Stimulated activated effector memory CD8-positive, alpha-beta T cell treated with anti-CD3 and anti-CD28 coated beads, Interleukin-12 subunit alpha, Interleukin-12 subunit beta, amount 100 ng/mL, for 72 hours (primary cell): Measurements from ENCODE around the gene LONRF3.
"Not testable (repeated sequence)": the region's sequence is repeated elsewhere in the genome, so short reads cannot be mapped to it uniquely, and the experiment has no call there.

Experiments used
- ATAC-seq: fragments of 150-1000 bp; cut with Tn5 transposase; 2 replicates; pipeline ENCODE4 v1.10.0; 2021
- DNase-seq, 2 donors: peaks; one replicate each; pipeline ENCODE4 v3.0.0; 2021 to 2022; ENCODE audit warnings: low spot score in 2 of 2
- H3K27ac Mint-ChIP-seq: one replicate; pipeline ENCODE4 v1.8.0; 2022; ENCODE audit warnings: mild to moderate bottlenecking, mixed read lengths
- H3K36me3 Mint-ChIP-seq: one replicate; pipeline ENCODE4 v1.8.0; 2022; ENCODE audit warnings: mild to moderate bottlenecking, mixed read lengths
- H3K4me1 Mint-ChIP-seq: one replicate; pipeline ENCODE4 v1.8.0; 2022; ENCODE audit warnings: mixed read lengths
- H3K4me3 Mint-ChIP-seq: one replicate; pipeline ENCODE4 v1.8.0; 2022; ENCODE audit warnings: mild to moderate bottlenecking, mixed read lengths
- H3K9me3 Mint-ChIP-seq: one replicate; pipeline ENCODE4 v1.8.0; 2022; ENCODE audit warnings: mixed read lengths

Gene LONRF3

GRCh38 chrX:118975831-118976598, 1.6 kb downstream of the LONRF3 start:
- H3K9me3 Mint-ChIP-seq: no peaks in the 10 kb centered on the region
- peak; percentile 31 to 63 for DNase-seq
- ATAC-seq: peak; percentile 66
- peaks cover 12% of the 10 kb centered on the region for H3K4me1 Mint-ChIP-seq
- H3K27ac Mint-ChIP-seq: peak overlapping the region; percentile 89
- peak overlapping the region; percentile 82 for H3K4me3 Mint-ChIP-seq
- H3K36me3 Mint-ChIP-seq: peaks cover 24% of the 10 kb centered on the region

GRCh38 chrX:118976599-118977340, 2.4 kb downstream of the LONRF3 start:
- Mint-ChIP-seq H3K9me3 (no peaks in the 10 kb centered on the region), H3K4me3 (peak overlapping the region; percentile 82), H3K4me1 (peaks cover 12% of the 10 kb centered on the region), H3K36me3 (peaks cover 24% of the 10 kb centered on the region), H3K27ac (no peak overlapping the region)
- ATAC-seq: no peak
- DNase-seq: peak; percentile 13 to 49

- ATAC-seq: no peak
- peak overlapping the region; percentile 82 for H3K4me3 Mint-ChIP-seq
Measured at GRCh38 chrX:118977424-118977823, 3.0 kb downstream of the LONRF3 start.

GRCh38 chrX:118978451-118978850, 4.0 kb downstream of the LONRF3 start:
- H3K36me3 Mint-ChIP-seq: peaks cover 24% of the 10 kb centered on the region
- DNase-seq (no peak), ATAC-seq (no peak)
- no peaks in the 10 kb centered on the region for H3K9me3 Mint-ChIP-seq
- H3K4me3 Mint-ChIP-seq: no peak overlapping the region
- peaks cover 17% of the 10 kb centered on the region for H3K4me1 Mint-ChIP-seq
- H3K27ac Mint-ChIP-seq: no peak overlapping the region

More at GRCh38 chrX:118977424-118977823, 3.0 kb downstream of the LONRF3 start:
- Mint-ChIP-seq H3K36me3 (peaks cover 24% of the 10 kb centered on the region), H3K4me1 (peaks cover 12% of the 10 kb centered on the region), H3K27ac (no peak overlapping the region), H3K9me3 (no peaks in the 10 kb centered on the region)
- DNase-seq: no peak

- Mint-ChIP-seq H3K4me3 (no peak overlapping the region), H3K36me3 (peaks cover 24% of the 10 kb centered on the region)
Measured at GRCh38 chrX:118980761-118981160, 6.3 kb downstream of the LONRF3 start.

GRCh38 chrX:118983513-118983912, 9.1 kb downstream of the LONRF3 start:
- Mint-ChIP-seq H3K36me3 (peaks cover 32% of the 10 kb centered on the region), H3K27ac (no peak overlapping the region), H3K4me3 (no peak overlapping the region), H3K9me3 (no peaks in the 10 kb centered on the region), H3K4me1 (peaks cover 10% of the 10 kb centered on the region)
- ATAC-seq (no peak), DNase-seq (no peak)

More at GRCh38 chrX:118980761-118981160, 6.3 kb downstream of the LONRF3 start:
- Mint-ChIP-seq H3K27ac (no peak overlapping the region), H3K9me3 (no peaks in the 10 kb centered on the region), H3K4me1 (peaks cover 13% of the 10 kb centered on the region)
- DNase-seq (no peak), ATAC-seq (no peak)

GRCh38 chrX:118988911-118989310, 14.5 kb downstream of the LONRF3 start:
- H3K36me3 Mint-ChIP-seq: peaks cover 20% of the 10 kb centered on the region
- H3K27ac Mint-ChIP-seq: peak overlapping the region; percentile 52
- ATAC-seq (no peak), DNase-seq (no peak)
- no peak overlapping the region for H3K4me3 Mint-ChIP-seq
- no peaks in the 10 kb centered on the region for H3K9me3 Mint-ChIP-seq
- peaks cover 17% of the 10 kb centered on the region for H3K4me1 Mint-ChIP-seq

GRCh38 chrX:118989886-118990285, 15.5 kb downstream of the LONRF3 start:
- no peak for ATAC-seq

GRCh38 chrX:118990512-118991227, 16.3 kb downstream of the LONRF3 start:
- Mint-ChIP-seq H3K27ac (no peak overlapping the region), H3K4me3 (no peak overlapping the region), H3K36me3 (peaks cover 14% of the 10 kb centered on the region), H3K4me1 (peaks cover 17% of the 10 kb centered on the region), H3K9me3 (no peaks in the 10 kb centered on the region)
- DNase-seq (no peak), ATAC-seq (no peak)

More at GRCh38 chrX:118989886-118990285, 15.5 kb downstream of the LONRF3 start:
- H3K36me3 Mint-ChIP-seq: peaks cover 19% of the 10 kb centered on the region
- H3K9me3 Mint-ChIP-seq: no peaks in the 10 kb centered on the region
- H3K4me3 Mint-ChIP-seq: no peak overlapping the region
- no peak overlapping the region for H3K27ac Mint-ChIP-seq
- no peak for DNase-seq
- H3K4me1 Mint-ChIP-seq: peaks cover 17% of the 10 kb centered on the region

GRCh38 chrX:118992441-118993121, 18.2 kb downstream of the LONRF3 start:
- Mint-ChIP-seq H3K36me3 (peaks cover 11% of the 10 kb centered on the region), H3K4me1 (peaks cover 17% of the 10 kb centered on the region)
- not testable (repeated sequence) for H3K4me3 Mint-ChIP-seq, H3K27ac Mint-ChIP-seq, ATAC-seq, H3K9me3 Mint-ChIP-seq, DNase-seq

GRCh38 chrX:119003462-119003861, 29.0 kb downstream of the LONRF3 start:
- H3K4me3 Mint-ChIP-seq: no peak overlapping the region

GRCh38 chrX:119004920-119005524, 30.6 kb downstream of the LONRF3 start:
- H3K9me3 Mint-ChIP-seq: no peaks in the 10 kb centered on the region
- peaks cover 6% of the 10 kb centered on the region for H3K36me3 Mint-ChIP-seq
- H3K4me3 Mint-ChIP-seq: no peak overlapping the region
- H3K4me1 Mint-ChIP-seq: peaks cover 4% of the 10 kb centered on the region
- H3K27ac Mint-ChIP-seq: no peak overlapping the region
- ATAC-seq: peak; percentile 79
- peak; percentile 19 to 59 for DNase-seq

More at GRCh38 chrX:119003462-119003861, 29.0 kb downstream of the LONRF3 start:
- no peak overlapping the region for H3K27ac Mint-ChIP-seq
- H3K4me1 Mint-ChIP-seq: peaks cover 6% of the 10 kb centered on the region
- H3K36me3 Mint-ChIP-seq: peaks cover 5% of the 10 kb centered on the region
- H3K9me3 Mint-ChIP-seq: no peaks in the 10 kb centered on the region
- DNase-seq (no peak), ATAC-seq (no peak)

GRCh38 chrX:119007189-119007770, 32.9 kb downstream of the LONRF3 start:
- Mint-ChIP-seq H3K27ac (no peak overlapping the region), H3K4me1 (no peaks in the 10 kb centered on the region), H3K4me3 (no peak overlapping the region), H3K9me3 (no peaks in the 10 kb centered on the region), H3K36me3 (peaks cover 21% of the 10 kb centered on the region)
- DNase-seq: no peak
- ATAC-seq: no peak

GRCh38 chrX:119008110-119008744, 33.8 kb downstream of the LONRF3 start:
- ATAC-seq: no peak
- no peaks in the 10 kb centered on the region for H3K4me1 Mint-ChIP-seq
- DNase-seq: peak in 1 of 2 donors; percentile 47
- H3K4me3 Mint-ChIP-seq: no peak overlapping the region
- H3K9me3 Mint-ChIP-seq: no peaks in the 10 kb centered on the region
- H3K36me3 Mint-ChIP-seq: peaks cover 21% of the 10 kb centered on the region
- no peak overlapping the region for H3K27ac Mint-ChIP-seq
